Hindlimb muscle (tissue), 1 donor: ENCODE results near the gene GTSF1L. TPM values are rescaled to one million over a fixed set of nuclear protein-coding genes. Genes with fewer than 3 reads are reported as not detected.

Experiments used
- DNase-seq: peaks from one replicate; pipeline ENCODE4 v3.0.0-alpha.2; 2013
- polyA plus RNA-seq: library from polyadenylated mRNA; unstranded; fragments of 120-200 nt; gene quantifications from one replicate; pipeline ENCODE4 v1.2.1, GENCODE V29; 2013; ENCODE audit not compliant: insufficient read length

The GTSF1L gene
- polyA plus RNA-seq, 1 donor: not detected

GRCh38 chr20:43744966-43745730 lies 18.3 kb upstream of the GTSF1L start:
- DNase-seq: no peak

GRCh38 chr20:43744151-43744611 lies 17.4 kb upstream of the GTSF1L start:
- DNase-seq: no peak

GRCh38 chr20:43740642-43741041 lies 13.8 kb upstream of the GTSF1L start:
- DNase-seq: no peak

- no peak for DNase-seq
Observed at GRCh38 chr20:43739148-43739749, 12.4 kb upstream of the GTSF1L start.

- no peak for DNase-seq
Observed at GRCh38 chr20:43737925-43738324, 11.1 kb upstream of the GTSF1L start.

- DNase-seq: no peak
Observed at GRCh38 chr20:43736588-43737158, 9.9 kb upstream of the GTSF1L start.

GRCh38 chr20:43731927-43732326 lies 5.1 kb upstream of the GTSF1L start:
- DNase-seq: no peak

GRCh38 chr20:43731469-43731868 lies 4.7 kb upstream of the GTSF1L start:
- DNase-seq: no peak

GRCh38 chr20:43728686-43729255 lies 2.0 kb upstream of the GTSF1L start:
- DNase-seq: no peak

- DNase-seq: no peak
Observed at GRCh38 chr20:43727980-43728590, 1.3 kb upstream of the GTSF1L start.

- DNase-seq: no peak
Observed at GRCh38 chr20:43726333-43726732, 469 bp downstream of the GTSF1L start.

- DNase-seq: no peak
Observed at GRCh38 chr20:43725666-43726065, 1.1 kb downstream of the GTSF1L start.

- no peak for DNase-seq
Observed at GRCh38 chr20:43724383-43724782, 2.4 kb downstream of the GTSF1L start.

- no peak for DNase-seq
Observed at GRCh38 chr20:43723735-43724134, 3.1 kb downstream of the GTSF1L start.

- DNase-seq: no peak
Observed at GRCh38 chr20:43723186-43723585, 3.6 kb downstream of the GTSF1L start.

- DNase-seq: no peak
Observed at GRCh38 chr20:43722153-43722505, 4.7 kb downstream of the GTSF1L start.

GRCh38 chr20:43721429-43722152 lies 5.2 kb downstream of the GTSF1L start:
- DNase-seq: peak; percentile 33

GRCh38 chr20:43721097-43721428 lies 5.7 kb downstream of the GTSF1L start:
- DNase-seq: no peak

GRCh38 chr20:43720007-43720406 lies 6.8 kb downstream of the GTSF1L start:
- DNase-seq: no peak

GRCh38 chr20:43717616-43717995 lies 9.2 kb downstream of the GTSF1L start:
- DNase-seq: no peak

GRCh38 chr20:43716757-43717615 lies 9.8 kb downstream of the GTSF1L start:
- no peak for DNase-seq

GRCh38 chr20:43716123-43716522 lies 10.7 kb downstream of the GTSF1L start:
- DNase-seq: no peak
